ENCODE measurements around the gene MSN.
"Not testable (repeated sequence)": the region's sequence is repeated elsewhere in the genome, so short reads cannot be mapped to it uniquely, and the experiment has no call there.

MSN gene

GRCh38 chrX:65718538-65718937 is 51.1 kb downstream of the MSN start:
- no peak for DNase-seq (ENCODE audit: low read depth in 2 of 2)

- DNase-seq (ENCODE audit: low read depth in 2 of 2), result no peak
Measured at GRCh38 chrX:65720381-65720964, 53.0 kb downstream of the MSN start.

- DNase-seq (ENCODE audit: low read depth in 2 of 2), result peak in 1 of 2 donors; percentile 28
Measured at GRCh38 chrX:65723706-65724105, 56.3 kb downstream of the MSN start.

- DNase-seq (ENCODE audit: low read depth in 2 of 2), result no peak
Measured at GRCh38 chrX:65726715-65727114, 59.3 kb downstream of the MSN start.

- no peak for DNase-seq (ENCODE audit: low read depth in 2 of 2)
Measured at GRCh38 chrX:65731684-65732289, 64.3 kb downstream of the MSN start.

GRCh38 chrX:65740909-65741308 is 73.5 kb downstream of the MSN start:
- no peak for DNase-seq (ENCODE audit: low read depth in 2 of 2)

GRCh38 chrX:65741823-65742222 is 74.4 kb downstream of the MSN start:
- DNase-seq (ENCODE audit: low read depth in 2 of 2), result no peak

GRCh38 chrX:65744965-65745364 is 77.5 kb downstream of the MSN start:
- no peak for DNase-seq (ENCODE audit: low read depth in 2 of 2)

- DNase-seq (ENCODE audit: low read depth in 2 of 2), result no peak
Measured at GRCh38 chrX:65745427-65745826, 78.0 kb downstream of the MSN start.

GRCh38 chrX:65745992-65746391 is 78.5 kb downstream of the MSN start:
- no peak for DNase-seq (ENCODE audit: low read depth in 2 of 2)

- no peak for DNase-seq (ENCODE audit: low read depth in 2 of 2)
Measured at GRCh38 chrX:65750674-65751469, 83.4 kb downstream of the MSN start.

- DNase-seq (ENCODE audit: low read depth in 2 of 2), result no peak
Measured at GRCh38 chrX:65751519-65751918, 84.1 kb downstream of the MSN start.

GRCh38 chrX:65752294-65752693 is 84.8 kb downstream of the MSN start:
- DNase-seq (ENCODE audit: low read depth in 2 of 2), result no peak

- no peak for DNase-seq (ENCODE audit: low read depth in 2 of 2)
Measured at GRCh38 chrX:65755786-65756185, 88.3 kb downstream of the MSN start.

GRCh38 chrX:65757943-65758342 is 90.5 kb downstream of the MSN start:
- no peak for DNase-seq (ENCODE audit: low read depth in 2 of 2)

- no peak for DNase-seq (ENCODE audit: low read depth in 2 of 2)
Measured at GRCh38 chrX:65758505-65758904, 91.1 kb downstream of the MSN start.

- not testable (repeated sequence) for DNase-seq (ENCODE audit: low read depth in 2 of 2)
Measured at GRCh38 chrX:65759525-65759924, 92.1 kb downstream of the MSN start.

- DNase-seq (ENCODE audit: low read depth in 2 of 2), result no peak
Measured at GRCh38 chrX:65769564-65770292, 102.3 kb downstream of the MSN start.

- no peak for DNase-seq (ENCODE audit: low read depth in 2 of 2)
Measured at GRCh38 chrX:65772842-65773241, 105.4 kb downstream of the MSN start.

GRCh38 chrX:65781845-65782244 is 114.4 kb downstream of the MSN start:
- DNase-seq (ENCODE audit: low read depth in 2 of 2), result no peak

- no peak for DNase-seq (ENCODE audit: low read depth in 2 of 2)
Measured at GRCh38 chrX:65783746-65784145, 116.3 kb downstream of the MSN start.

Data from stimulated activated CD8-positive, alpha-beta memory T cell treated with anti-CD3 and anti-CD28 coated beads, Interleukin-15, amount 100 ng/mL, for 48 hours (primary cell).